Sciatic nerve (tissue), 2 donors: Measurements from ENCODE around the gene ITGA2. TPM values are rescaled to one million over a fixed set of nuclear protein-coding genes. Genes with fewer than 3 reads are reported as not detected.
"Not testable (repeated sequence)": the region's sequence is repeated elsewhere in the genome, so short reads cannot be mapped to it uniquely, and the experiment has no call there.

Experiments
- ATAC-seq: fragments of 200-7000 bp; cut with Tn5 transposase; one replicate; pipeline ENCODE4 v1.9.1; 2020; ENCODE audit warnings: mild to moderate bottlenecking, moderate library complexity
- DNase-seq: peaks from one replicate; pipeline ENCODE4 v3.0.0-alpha.2; 2020; ENCODE audit warnings: low spot score
- intact Hi-C: fragments of 100-400 bp; cut with DNase I; formaldehyde crosslinking; loops from one replicate; pipeline ENCODE4 v1.14.2; 2022
- total RNA-seq: library from RNA; stranded (reverse); fragmentation: NEBNext Ultra II Directional; extraction: Animal tissue kit (Norgen Biotek cat#: 25700); gene quantifications from one replicate; pipeline ENCODE4 v1.2.1, GENCODE V29; 2021
- donor health status: DM: no; HTN: no; CAD: no.
- donor health status: DM: no; HTN: no; CAD: no.

The ITGA2 gene
- total RNA-seq: 11.0 TPM

- intact Hi-C loops: no loop called here
- ATAC-seq: peak; percentile 72
- peak; percentile 66 for DNase-seq
Measured at GRCh38 chr5:52989025-52989780, at the start of gene ITGA2. TSS of gene ITGA2 (plus strand) at chr5:52989352. CDS start at chr5:52989469, 117 bp downstream.

GRCh38 chr5:52943285-52943684, 45.9 kb upstream of the ITGA2 start:
- DNase-seq: no peak
- ATAC-seq: no peak
- intact Hi-C loops: no loop called here

GRCh38 chr5:52943808-52944207, 45.3 kb upstream of the ITGA2 start:
- intact Hi-C loops: no loop called here
- peak; percentile 23 for ATAC-seq
- no peak for DNase-seq

GRCh38 chr5:52945040-52945439, 44.1 kb upstream of the ITGA2 start:
- DNase-seq (no peak), ATAC-seq (no peak)
- intact Hi-C loops: no loop called here

- DNase-seq (no peak), ATAC-seq (no peak)
- intact Hi-C loops: no loop called here
Measured at GRCh38 chr5:52947208-52947607, 41.9 kb upstream of the ITGA2 start.

GRCh38 chr5:52947851-52948250, 41.3 kb upstream of the ITGA2 start:
- DNase-seq: no peak
- no peak for ATAC-seq
- intact Hi-C loops: no loop called here

- intact Hi-C loops: no loop called here
- peak; percentile 64 for DNase-seq
- ATAC-seq: peak; percentile 90
Measured at GRCh38 chr5:52948418-52949076, 40.6 kb upstream of the ITGA2 start.

- DNase-seq (no peak), ATAC-seq (no peak)
- intact Hi-C loops: loop anchor here (10.0 kb wide), 1 partner anchor 144 kb away; no protein-coding TSS in a partner anchor
Measured at GRCh38 chr5:52950686-52951085, 38.5 kb upstream of the ITGA2 start.

GRCh38 chr5:52952483-52952882, 36.7 kb upstream of the ITGA2 start:
- DNase-seq: no peak
- no peak for ATAC-seq
- intact Hi-C loops: loop anchor here (10.0 kb wide), 1 partner anchor 142 kb away; no protein-coding TSS in a partner anchor

- DNase-seq: no peak
- no peak for ATAC-seq
- intact Hi-C loops: loop anchor here (2.0 to 10.0 kb wide), 2 partner anchors 67 to 139 kb away; no protein-coding TSS in a partner anchor
Measured at GRCh38 chr5:52956014-52956413, 33.1 kb upstream of the ITGA2 start.

- DNase-seq (no peak), ATAC-seq (no peak)
- intact Hi-C loops: loop anchor here (2.0 to 10.0 kb wide), 2 partner anchors 66 to 138 kb away; no protein-coding TSS in a partner anchor
Measured at GRCh38 chr5:52956915-52957747, 32.0 kb upstream of the ITGA2 start.

GRCh38 chr5:52961274-52961681, 27.9 kb upstream of the ITGA2 start:
- ATAC-seq (no peak), DNase-seq (no peak)
- intact Hi-C loops: no loop called here

GRCh38 chr5:52963636-52964035, 25.5 kb upstream of the ITGA2 start:
- intact Hi-C loops: no loop called here

GRCh38 chr5:52964138-52964537, 25.0 kb upstream of the ITGA2 start:
- ATAC-seq: no peak
- no peak for DNase-seq
- intact Hi-C loops: no loop called here

More at GRCh38 chr5:52963636-52964035, 25.5 kb upstream of the ITGA2 start:
- ATAC-seq (no peak), DNase-seq (no peak)

GRCh38 chr5:52976157-52976556, 13.0 kb upstream of the ITGA2 start:
- ATAC-seq, intact Hi-C loops, DNase-seq: not testable (repeated sequence)

- DNase-seq (no peak), ATAC-seq (no peak)
- intact Hi-C loops: no loop called here
Measured at GRCh38 chr5:52977264-52977897, 11.8 kb upstream of the ITGA2 start.

GRCh38 chr5:52981507-52981906, 7.6 kb upstream of the ITGA2 start:
- DNase-seq: no peak
- intact Hi-C loops: no loop called here
- no peak for ATAC-seq

- no peak for ATAC-seq
- intact Hi-C loops: no loop called here
- no peak for DNase-seq
Measured at GRCh38 chr5:52983731-52984636, 5.2 kb upstream of the ITGA2 start.
